MM.1S (cell line): ENCODE measurements around the gene FAM53A.

Source experiments
- DNase-seq: peaks from one replicate; pipeline ENCODE4 v3.0.0-alpha.2; 2015
- H2AFZ ChIP-seq: fragments of 300-600 bp; sonication (generic); 2 replicates; pipeline ENCODE4 v1.6.0; 2016; ENCODE audit warnings: antibody characterized with exemption, low read length
- H3F3A ChIP-seq: fragments of 300-600 bp; sonication (generic); 2 replicates; pipeline ENCODE4 v1.6.1; 2016; ENCODE audit warnings: mild to moderate bottlenecking, antibody characterized with exemption, low read length, moderate library complexity, mixed read lengths; ENCODE audit not compliant: insufficient read depth
- H3K27ac ChIP-seq: fragments of 300-600 bp; sonication (generic); 2 replicates; pipeline ENCODE4 v1.5.1; 2016; ENCODE audit warnings: mild to moderate bottlenecking, low read length
- H3K27me3 ChIP-seq: fragments of 300-600 bp; sonication (generic); replicated peaks from 2 replicates; pipeline ENCODE4 v1.6.0; 2016; ENCODE audit warnings: low read length; ENCODE audit not compliant: insufficient read depth
- H3K36me3 ChIP-seq: fragments of 300-600 bp; sonication (generic); replicated peaks from 2 replicates; pipeline ENCODE4 v1.6.1; 2016; ENCODE audit warnings: mild to moderate bottlenecking, low read length, mixed read lengths; ENCODE audit not compliant: insufficient read depth
- H3K4me1 ChIP-seq: fragments of 300-600 bp; sonication (generic); 2 replicates; pipeline ENCODE4 v1.6.1; 2016; ENCODE audit warnings: low read length, mixed read lengths
- H3K4me2 ChIP-seq: fragments of 300-600 bp; sonication (generic); 2 replicates; pipeline ENCODE4 v1.6.0; 2016; ENCODE audit warnings: low read depth, low read length
- H3K4me3 ChIP-seq: fragments of 300-600 bp; sonication (generic); 2 replicates; pipeline ENCODE4 v1.5.1; 2016; ENCODE audit warnings: low read length, mixed read lengths
- H3K79me2 ChIP-seq: fragments of 300-600 bp; sonication (generic); 2 replicates; pipeline ENCODE4 v1.6.1; 2016; ENCODE audit warnings: mixed run types, low read length, mixed read lengths
- H3K9ac ChIP-seq: fragments of 300-600 bp; sonication (generic); 2 replicates; pipeline ENCODE4 v1.6.1; 2016; ENCODE audit warnings: low read length, mixed read lengths
- H3K9me2 ChIP-seq: fragments of 300-600 bp; sonication (generic); replicated peaks from 2 replicates; pipeline ENCODE4 v1.6.1; 2016; ENCODE audit warnings: mild to moderate bottlenecking, low read length, mixed read lengths; ENCODE audit not compliant: insufficient read depth
- H3K9me3 ChIP-seq: fragments of 300-600 bp; sonication (generic); replicated peaks from 2 replicates; pipeline ENCODE4 v1.6.1; 2016; ENCODE audit warnings: mild to moderate bottlenecking, low read length, mixed read lengths; ENCODE audit not compliant: insufficient read depth
- H4K20me1 ChIP-seq: fragments of 300-600 bp; sonication (generic); 2 replicates; pipeline ENCODE4 v1.6.1; 2016; ENCODE audit warnings: mild to moderate bottlenecking, low read length, moderate library complexity, mixed read lengths; ENCODE audit not compliant: insufficient read depth
- EZH2 ChIP-seq: fragments of 300-600 bp; sonication (generic); optimal IDR thresholded peaks from 2 replicates; pipeline ENCODE3; 2017; ENCODE audit warnings: low read depth, mild to moderate bottlenecking, antibody characterized with exemption, low read length, mixed read lengths
- EZH2phosphoT487 ChIP-seq: fragments of 300-600 bp; sonication (generic); IDR thresholded peaks from 2 replicates; pipeline ENCODE4 v1.6.1; 2018; ENCODE audit warnings: antibody characterized with exemption, low read length
- TF ChIP-seq, protein P1 (sequence below): fragments of 300-600 bp; sonication (generic); IDR thresholded peaks from 2 replicates; pipeline ENCODE4 v1.5.1; 2016; ENCODE audit warnings: antibody characterized with exemption, low read length, mixed read lengths

FAM53A gene

DNA sequence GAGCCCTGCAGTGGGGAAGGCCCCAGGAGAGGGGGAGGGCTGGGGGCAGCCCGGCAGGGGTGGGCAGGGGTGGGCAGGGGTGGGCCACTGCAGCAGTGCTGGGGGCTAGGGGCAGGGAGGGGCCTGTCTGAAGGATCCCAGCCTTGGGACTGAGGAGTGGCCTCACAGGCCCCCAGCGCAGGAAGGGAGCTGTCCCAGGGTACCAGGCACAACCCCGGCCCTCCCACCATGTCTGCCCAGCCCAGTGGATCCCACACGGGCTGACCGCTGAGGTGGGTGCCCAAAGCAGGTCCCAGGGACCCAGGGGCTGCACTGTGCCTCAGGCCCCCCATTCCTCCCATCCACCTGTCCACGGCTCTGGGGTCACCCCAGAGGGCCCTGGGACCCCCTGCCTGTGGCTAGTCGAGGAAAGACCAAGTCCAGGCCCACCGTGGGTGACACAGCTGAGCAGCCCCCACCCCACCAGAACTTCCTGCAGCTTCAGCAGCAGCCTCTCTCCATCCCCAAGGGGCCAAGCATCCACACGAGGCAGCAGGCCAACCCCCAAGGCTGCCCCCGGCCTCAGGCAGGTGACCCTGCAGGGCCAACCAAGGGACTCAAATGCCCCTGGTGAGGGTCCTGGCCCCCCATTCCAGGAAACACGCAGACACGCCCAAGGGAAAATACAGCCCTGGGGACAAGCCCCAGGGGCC is 46.4 kb downstream of the FAM53A start:
- Histone ChIP-seq H3F3A (no peaks in the 10 kb centered on the region), H3K27me3 (peaks cover 38% of the 10 kb centered on the region), H3K4me3 (no peak overlapping the region), H4K20me1 (no peaks in the 10 kb centered on the region), H3K4me1 (no peaks in the 10 kb centered on the region), H3K79me2 (no peaks in the 10 kb centered on the region), H3K27ac (no peak overlapping the region), H3K9me2 (no peaks in the 10 kb centered on the region), H3K9ac (no peak overlapping the region), H3K36me3 (no peaks in the 10 kb centered on the region), H2AFZ (no peak overlapping the region), H3K9me3 (no peaks in the 10 kb centered on the region), H3K4me2 (no peak overlapping the region)
- TF ChIP-seq EZH2 (no peak), EZH2phosphoT487 (no peak)
- TF ChIP-seq, protein P1, sequence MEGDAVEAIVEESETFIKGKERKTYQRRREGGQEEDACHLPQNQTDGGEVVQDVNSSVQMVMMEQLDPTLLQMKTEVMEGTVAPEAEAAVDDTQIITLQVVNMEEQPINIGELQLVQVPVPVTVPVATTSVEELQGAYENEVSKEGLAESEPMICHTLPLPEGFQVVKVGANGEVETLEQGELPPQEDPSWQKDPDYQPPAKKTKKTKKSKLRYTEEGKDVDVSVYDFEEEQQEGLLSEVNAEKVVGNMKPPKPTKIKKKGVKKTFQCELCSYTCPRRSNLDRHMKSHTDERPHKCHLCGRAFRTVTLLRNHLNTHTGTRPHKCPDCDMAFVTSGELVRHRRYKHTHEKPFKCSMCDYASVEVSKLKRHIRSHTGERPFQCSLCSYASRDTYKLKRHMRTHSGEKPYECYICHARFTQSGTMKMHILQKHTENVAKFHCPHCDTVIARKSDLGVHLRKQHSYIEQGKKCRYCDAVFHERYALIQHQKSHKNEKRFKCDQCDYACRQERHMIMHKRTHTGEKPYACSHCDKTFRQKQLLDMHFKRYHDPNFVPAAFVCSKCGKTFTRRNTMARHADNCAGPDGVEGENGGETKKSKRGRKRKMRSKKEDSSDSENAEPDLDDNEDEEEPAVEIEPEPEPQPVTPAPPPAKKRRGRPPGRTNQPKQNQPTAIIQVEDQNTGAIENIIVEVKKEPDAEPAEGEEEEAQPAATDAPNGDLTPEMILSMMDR, result no peak
- no peak for DNase-seq

DNA sequence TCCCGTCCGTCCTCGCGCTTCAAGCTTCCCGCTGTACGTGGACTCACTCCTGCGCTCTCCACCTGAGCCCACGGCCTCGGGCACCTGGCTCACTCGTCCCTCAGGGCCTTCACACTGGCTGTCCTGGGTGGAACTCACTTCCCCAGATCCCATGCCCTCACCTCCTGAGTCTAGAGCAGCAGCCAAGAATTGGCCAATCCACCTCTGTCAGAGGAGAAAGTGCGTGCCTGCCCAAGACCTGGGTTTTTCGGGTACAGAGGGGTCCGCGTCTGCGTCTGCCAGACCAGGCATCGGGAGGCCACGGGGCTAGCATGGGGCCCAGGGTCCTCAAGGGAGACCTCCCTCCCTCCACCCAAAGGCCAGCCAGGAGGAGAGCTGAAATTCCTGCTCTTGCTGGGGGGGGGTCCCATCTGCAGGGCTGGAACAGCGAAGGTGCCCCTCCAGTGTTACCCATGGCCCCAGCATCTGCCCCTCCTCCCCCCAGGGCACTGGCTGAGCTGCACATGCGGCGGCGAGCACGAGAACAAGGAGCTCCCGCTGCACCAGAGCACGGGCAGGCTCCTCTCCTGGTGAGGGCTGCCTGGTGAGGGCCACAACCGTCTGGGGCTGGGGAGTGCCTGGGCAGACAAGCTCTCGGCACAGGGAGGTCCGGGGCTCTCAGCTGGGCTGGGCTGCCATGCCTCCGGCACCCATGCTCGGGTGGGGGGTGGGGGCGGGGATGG is 47.5 kb downstream of the FAM53A start:
- Histone ChIP-seq H3F3A (no peaks in the 10 kb centered on the region), H3K27ac (no peak overlapping the region), H3K9ac (no peak overlapping the region), H3K27me3 (peaks cover 43% of the 10 kb centered on the region), H3K79me2 (no peaks in the 10 kb centered on the region), H3K4me1 (no peaks in the 10 kb centered on the region), H4K20me1 (no peaks in the 10 kb centered on the region), H3K4me2 (no peak overlapping the region), H3K36me3 (no peaks in the 10 kb centered on the region), H3K4me3 (no peak overlapping the region), H3K9me3 (no peaks in the 10 kb centered on the region), H2AFZ (no peak overlapping the region), H3K9me2 (no peaks in the 10 kb centered on the region)
- TF ChIP-seq EZH2 (no peak), EZH2phosphoT487 (no peak)
- TF ChIP-seq, protein P1, result no peak
- DNase-seq, result no peak

DNA sequence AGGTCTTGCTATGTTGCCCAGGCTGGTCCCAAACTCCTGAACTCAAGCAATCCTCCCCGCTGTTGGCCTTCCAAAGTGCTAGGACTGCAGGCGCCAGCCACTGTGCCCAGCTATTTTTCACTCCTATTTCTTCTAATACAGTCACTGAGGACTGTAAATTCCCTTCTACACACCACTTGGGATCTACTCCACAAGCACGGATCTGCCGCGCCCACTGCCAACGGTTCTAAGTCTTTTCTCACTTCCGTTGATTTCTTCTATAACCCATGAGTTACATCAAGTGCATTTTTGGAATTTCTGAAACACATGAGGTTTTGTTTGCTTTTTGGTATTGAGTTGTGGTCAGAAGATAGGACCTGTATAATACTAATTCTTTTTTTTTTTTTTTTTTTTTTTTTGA is 48.6 kb downstream of the FAM53A start:
- no peaks in the 10 kb centered on the region for H3K4me1 ChIP-seq
- no peaks in the 10 kb centered on the region for H3K9me2 ChIP-seq
- no peak overlapping the region for H3K9ac ChIP-seq
- DNase-seq, result no peak
- H2AFZ ChIP-seq, result no peak overlapping the region
- TF ChIP-seq EZH2, result no peak
- TF ChIP-seq EZH2phosphoT487, result no peak
- TF ChIP-seq, protein P1, result no peak
- no peaks in the 10 kb centered on the region for H4K20me1 ChIP-seq
- peaks cover 33% of the 10 kb centered on the region for H3K27me3 ChIP-seq
- H3K4me3 ChIP-seq, result no peak overlapping the region
- no peaks in the 10 kb centered on the region for H3K79me2 ChIP-seq
- no peaks in the 10 kb centered on the region for H3K9me3 ChIP-seq
- no peaks in the 10 kb centered on the region for H3K36me3 ChIP-seq
- no peaks in the 10 kb centered on the region for H3F3A ChIP-seq
- H3K27ac ChIP-seq, result no peak overlapping the region
- no peak overlapping the region for H3K4me2 ChIP-seq
